OCI-LY7 (cell line): ENCODE measurements around the gene CTNNA3. TPM values are rescaled to one million over a fixed set of nuclear protein-coding genes. Genes with fewer than 3 reads are reported as not detected.

Experiments
- BruUV-seq: library from RNA; stranded (reverse); fragments of 400-500 nt; replicated peaks from 2 replicates; lab custom pipeline; 2021; lab: Mats Ljungman, UMichigan
- CTCF ChIA-PET: fragments of 300-600 bp; sonication (Branson Sonifier 250); formaldehyde crosslinking; loops from one replicate; lab custom pipeline; 2022; ENCODE audit warnings: antibody characterized with exemption; ENCODE audit not compliant: unreplicated experiment; lab: Charles Lee
- POLR2A ChIA-PET: fragments of 300-600 bp; sonication (Branson Sonifier 250); formaldehyde crosslinking; loops from one replicate; lab custom pipeline; 2022; ENCODE audit warnings: antibody characterized with exemption; lab: Charles Lee
- DNase-seq: peaks from one replicate; pipeline ENCODE4 v3.0.0-alpha.2; 2015; ENCODE audit warnings: low spot score
- H2AFZ ChIP-seq: fragments of 200-600 bp; sonication (generic), shearing (Covaris generic); 2 replicates; pipeline ENCODE4 v1.6.1; 2014; ENCODE audit warnings: mild to moderate bottlenecking, antibody characterized with exemption, low read length, moderate library complexity
- H3K27ac ChIP-seq: fragments of 200-600 bp; sonication (generic); 2 replicates; pipeline ENCODE4 v1.5.1; 2014; ENCODE audit warnings: mixed run types, low read depth, mild to moderate bottlenecking, moderate library complexity, low read length, inconsistent platforms; ENCODE audit not compliant: poor library complexity, severe bottlenecking
- H3K36me3 ChIP-seq: fragments of 200-600 bp; sonication (generic); 2 replicates; pipeline ENCODE4 v1.6.1; 2014; ENCODE audit warnings: mild to moderate bottlenecking, antibody characterized with exemption, low read length, moderate library complexity, mixed read lengths; ENCODE audit not compliant: insufficient read depth
- H3K4me1 ChIP-seq: fragments of 200-600 bp; sonication (generic); 2 replicates; pipeline ENCODE4 v1.5.1; 2014; ENCODE audit warnings: mild to moderate bottlenecking, low read length; ENCODE audit not compliant: insufficient read depth, poor library complexity, severe bottlenecking
- H3K4me2 ChIP-seq: fragments of 200-600 bp; sonication (generic); 2 replicates; pipeline ENCODE4 v1.6.1; 2014; ENCODE audit warnings: mild to moderate bottlenecking, low read length
- H3K4me3 ChIP-seq: fragments of 200-600 bp; sonication (generic); 2 replicates; pipeline ENCODE4 v1.5.1; 2014; ENCODE audit warnings: mild to moderate bottlenecking, low read depth, low read length; ENCODE audit not compliant: poor library complexity, severe bottlenecking
- H3K79me2 ChIP-seq: fragments of 200-600 bp; sonication (generic); 2 replicates; pipeline ENCODE4 v1.6.1; 2016; ENCODE audit warnings: low read depth, mild to moderate bottlenecking, low read length, moderate library complexity, mixed read lengths; ENCODE audit not compliant: insufficient read depth
- H3K9me2 ChIP-seq: fragments of 200-600 bp; sonication (generic); 2 replicates; pipeline ENCODE4 v1.6.1; 2016; ENCODE audit warnings: mild to moderate bottlenecking, low read length, mixed read lengths; ENCODE audit not compliant: insufficient read depth
- H3K9me3 ChIP-seq: fragments of 200-600 bp; sonication (generic); 2 replicates; pipeline ENCODE4 v1.6.1; 2014; ENCODE audit warnings: mild to moderate bottlenecking, mixed run types, low read length, mixed read lengths
- H4K20me1 ChIP-seq: fragments of 200-600 bp; sonication (generic); 2 replicates; pipeline ENCODE4 v1.6.1; 2014; ENCODE audit warnings: mild to moderate bottlenecking, antibody characterized with exemption, low read length, moderate library complexity, mixed read lengths; ENCODE audit not compliant: insufficient read depth
- CTCF ChIP-seq: fragments of 200-600 bp; sonication (generic); conservative IDR thresholded peaks from 2 replicates; pipeline ENCODE4 v1.5.1; 2014; ENCODE audit warnings: mild to moderate bottlenecking, antibody characterized with exemption, low read length, moderate library complexity, mixed read lengths
- EZH2phosphoT487 ChIP-seq: fragments of 200-600 bp; sonication (generic); IDR thresholded peaks from 2 replicates; pipeline ENCODE4 v1.6.1; 2018; ENCODE audit warnings: low read depth, borderline replicate concordance, mild to moderate bottlenecking, mixed run types, antibody characterized with exemption, low read length, moderate library complexity, mixed read lengths
- intact Hi-C: fragments of 100-400 bp; cut with micrococcal nuclease; formaldehyde crosslinking; loops from one replicate; pipeline ENCODE4 v1.10.0; 2022; ENCODE audit not compliant: unreplicated experiment
- total RNA-seq, 2 experiments: library from RNA; depleted of rRNA in 1 of 2; stranded (reverse); fragments of >200 nt in 1 of 2; shearing (Covaris generic) in 1 of 2; gene quantifications; 2 replicates each; pipeline ENCODE4 v1.2.3, GENCODE V29; 2014 to 2022

The CTNNA3 gene
- total RNA-seq, 2 experiments from 2014 or later: not detected

- Histone ChIP-seq H2AFZ (no peak overlapping the region), H3K4me3 (no peak overlapping the region), H3K36me3 (no peaks in the 10 kb centered on the region), H3K79me2 (no peaks in the 10 kb centered on the region), H3K4me2 (no peak overlapping the region), H3K4me1 (no peaks in the 10 kb centered on the region), H3K9me3 (peaks cover 8% of the 10 kb centered on the region; the same call in 1 of the 2 replicates), H4K20me1 (no peaks in the 10 kb centered on the region), H3K9me2 (no peaks in the 10 kb centered on the region), H3K27ac (no peak overlapping the region)
- intact Hi-C loops: no loop called here
- no TSS peak for BruUV-seq
- TF ChIP-seq EZH2phosphoT487 (no peak), CTCF (no peak)
- DNase-seq: no peak
- ChIA-PET POLR2A (interaction anchor here (0.8 kb wide), 1 partner anchor 32 kb away, joined by 3 read pairs; no protein-coding TSS in a partner anchor), CTCF (no interaction called here)
These were observed 1046.4 kb downstream of the CTNNA3 start for GRCh38 chr10:66649626-66650025.

GRCh38 chr10:66642217-66642616 lies 1053.8 kb downstream of the CTNNA3 start:
- DNase-seq: no peak
- Histone ChIP-seq H2AFZ (no peak overlapping the region), H3K9me2 (no peaks in the 10 kb centered on the region), H3K9me3 (no peaks in the 10 kb centered on the region), H3K27ac (no peak overlapping the region), H3K4me1 (no peaks in the 10 kb centered on the region), H4K20me1 (no peaks in the 10 kb centered on the region), H3K36me3 (no peaks in the 10 kb centered on the region), H3K79me2 (no peaks in the 10 kb centered on the region), H3K4me3 (no peak overlapping the region), H3K4me2 (no peak overlapping the region)
- BruUV-seq: no TSS peak
- intact Hi-C loops: no loop called here
- CTCF ChIA-PET: no interaction called here
- TF ChIP-seq CTCF (no peak), EZH2phosphoT487 (no peak)
- POLR2A ChIA-PET: interaction anchor here (0.7 kb wide), 1 partner anchor 149 kb away, joined by 3 read pairs; no protein-coding TSS in a partner anchor

- no peak overlapping the region for H3K4me3 ChIP-seq
- no peak for DNase-seq
- no peaks in the 10 kb centered on the region for H3K79me2 ChIP-seq
- intact Hi-C loops: no loop called here
- BruUV-seq: no TSS peak
- TF ChIP-seq CTCF (no peak), EZH2phosphoT487 (no peak)
- no peaks in the 10 kb centered on the region for H3K9me3 ChIP-seq
- no peaks in the 10 kb centered on the region for H3K36me3 ChIP-seq
- no peak overlapping the region for H3K27ac ChIP-seq
- no peak overlapping the region for H2AFZ ChIP-seq
- no peaks in the 10 kb centered on the region for H4K20me1 ChIP-seq
- no peaks in the 10 kb centered on the region for H3K4me1 ChIP-seq
- POLR2A ChIA-PET: no interaction called here
- H3K4me2 ChIP-seq: no peak overlapping the region
- CTCF ChIA-PET: no interaction called here
- no peaks in the 10 kb centered on the region for H3K9me2 ChIP-seq
These were observed 1056.6 kb downstream of the CTNNA3 start for GRCh38 chr10:66639371-66639770.
